ENCODE measurements around the gene SLC7A14.

Gene SLC7A14

DNA sequence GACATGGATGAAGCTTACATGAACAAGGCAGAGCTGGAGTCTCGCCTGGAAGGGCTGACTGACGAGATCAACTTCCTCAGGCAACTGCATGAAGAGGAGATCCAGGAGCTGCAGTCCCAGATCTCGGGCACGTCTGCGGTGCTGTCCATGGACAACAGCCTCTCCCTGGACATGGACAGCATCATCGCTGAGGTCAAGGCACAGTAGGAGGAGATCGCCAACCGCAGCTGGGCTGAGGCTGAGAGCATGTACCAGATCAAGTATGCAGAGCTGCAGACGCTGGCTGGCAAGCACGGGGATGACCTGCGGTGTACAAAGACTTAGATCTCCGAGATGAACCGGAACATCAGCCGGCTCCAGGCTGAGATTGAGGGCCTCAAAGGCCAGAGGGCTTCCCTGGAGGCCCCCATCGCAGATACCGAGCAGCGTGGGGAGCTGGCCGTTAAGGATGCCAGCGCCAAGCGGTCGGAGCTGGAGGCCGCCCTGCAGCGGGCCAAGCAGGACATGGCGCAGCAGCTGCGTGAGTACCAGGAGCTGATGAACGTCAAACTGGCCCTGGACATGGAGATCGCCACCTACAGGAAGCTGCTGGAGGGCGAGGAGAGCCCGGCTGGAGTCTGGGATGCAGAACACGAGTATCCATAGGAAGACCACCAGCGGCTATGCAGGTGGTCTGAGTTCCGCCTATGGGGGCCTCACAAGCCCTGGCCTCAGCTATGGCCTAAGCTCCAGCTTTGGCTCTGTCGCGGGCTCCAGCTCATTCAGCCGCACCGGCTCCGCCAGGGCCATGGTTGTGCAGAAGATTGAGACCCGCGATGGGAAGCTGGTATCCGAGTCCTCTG is 89.6 kb downstream of the SLC7A14 start:
- no peak for DNase-seq

DNA sequence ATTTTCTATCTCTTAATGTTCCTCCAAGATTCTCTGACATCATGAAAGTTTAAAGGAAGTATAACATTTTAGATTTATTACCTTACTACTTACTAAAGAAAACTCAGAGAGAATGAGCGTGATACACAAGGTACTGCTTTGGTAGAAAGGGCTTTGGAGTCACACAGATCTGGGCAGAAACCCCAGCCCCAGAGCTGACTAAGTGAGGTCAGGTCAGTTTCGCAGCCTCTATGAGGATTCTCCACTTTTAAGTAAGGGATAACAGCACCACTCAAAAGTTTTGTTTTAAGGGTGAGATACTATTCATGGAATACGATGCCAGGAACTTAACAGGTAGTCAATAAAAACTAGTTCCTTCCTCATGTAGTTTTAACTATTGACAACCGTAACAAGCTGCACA is 91.1 kb downstream of the SLC7A14 start:
- no peak for DNase-seq

DNA sequence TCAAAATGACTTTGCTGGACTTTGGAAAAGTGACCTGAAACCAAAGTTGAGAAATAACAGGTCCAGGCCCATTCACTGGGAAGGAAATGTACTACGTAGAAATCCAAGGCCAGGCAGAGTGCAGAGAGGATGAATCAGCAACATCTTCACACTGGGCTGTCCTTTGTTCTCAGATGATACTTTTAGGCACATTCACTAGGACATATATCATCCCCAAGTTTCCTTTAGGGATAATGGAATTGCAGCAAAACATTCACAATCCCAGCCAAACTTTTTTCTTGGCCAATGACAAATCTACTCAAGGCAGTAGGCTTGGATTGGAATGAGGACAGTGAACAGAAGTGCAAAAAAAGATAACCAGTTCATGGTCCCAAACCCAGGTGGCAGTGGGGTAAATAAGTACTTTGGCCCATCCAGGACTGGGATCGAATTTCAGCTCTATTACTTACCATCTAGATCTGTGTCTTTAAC is 92.1 kb downstream of the SLC7A14 start:
- no peak for DNase-seq

DNA sequence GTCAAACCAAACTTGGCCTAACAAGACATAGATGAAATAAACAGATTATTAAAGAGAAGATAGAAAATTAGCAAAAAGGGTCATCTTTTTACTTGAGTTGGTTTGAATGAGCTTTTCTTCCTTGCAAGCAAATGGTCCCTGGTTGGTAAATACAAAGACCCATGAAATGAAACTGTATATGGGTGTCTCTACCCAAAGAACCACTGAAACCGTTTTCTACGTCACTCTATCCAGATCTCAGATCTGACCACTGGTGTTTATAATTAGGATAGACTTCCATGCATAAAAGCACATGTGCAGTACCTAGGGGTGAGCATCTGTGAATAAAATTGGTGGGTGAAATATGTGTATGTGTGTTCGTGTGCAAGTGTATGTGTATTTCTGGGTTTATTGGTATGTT is 94.0 kb downstream of the SLC7A14 start:
- no peak for DNase-seq

DNA sequence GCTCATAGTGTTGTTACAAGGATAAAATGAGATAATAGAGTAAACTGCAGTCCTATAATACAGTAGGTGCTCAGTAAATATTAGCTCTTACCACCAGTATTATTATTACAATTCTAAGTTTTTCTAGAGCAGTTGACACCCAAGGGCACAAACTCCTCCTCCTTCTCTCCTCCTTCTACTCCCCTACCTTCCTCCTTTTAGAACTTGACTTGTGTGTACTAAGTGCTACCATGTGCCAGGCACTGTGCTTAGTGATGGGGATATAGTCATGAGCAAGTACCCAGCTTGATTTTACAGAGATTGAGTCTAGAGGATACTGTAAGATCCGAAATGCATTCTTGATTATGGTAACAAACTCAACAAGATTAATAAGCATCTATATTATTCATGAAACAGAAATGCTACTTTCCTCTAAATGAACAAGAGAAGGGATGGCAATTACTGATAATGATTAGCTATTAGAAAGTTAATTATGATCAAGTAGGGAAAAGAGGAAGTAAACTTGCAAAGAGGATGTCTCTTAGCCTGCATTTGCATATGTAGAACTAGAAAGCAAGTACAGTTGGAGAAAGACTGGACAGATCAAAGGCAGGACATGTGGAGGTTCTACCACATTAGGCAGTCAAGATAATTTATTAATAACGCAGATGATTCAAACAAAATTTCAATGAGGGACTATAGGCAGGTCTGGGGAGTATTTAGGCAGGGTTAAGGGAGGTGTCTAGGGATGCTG is 94.9 kb downstream of the SLC7A14 start:
- no peak for DNase-seq

DNA sequence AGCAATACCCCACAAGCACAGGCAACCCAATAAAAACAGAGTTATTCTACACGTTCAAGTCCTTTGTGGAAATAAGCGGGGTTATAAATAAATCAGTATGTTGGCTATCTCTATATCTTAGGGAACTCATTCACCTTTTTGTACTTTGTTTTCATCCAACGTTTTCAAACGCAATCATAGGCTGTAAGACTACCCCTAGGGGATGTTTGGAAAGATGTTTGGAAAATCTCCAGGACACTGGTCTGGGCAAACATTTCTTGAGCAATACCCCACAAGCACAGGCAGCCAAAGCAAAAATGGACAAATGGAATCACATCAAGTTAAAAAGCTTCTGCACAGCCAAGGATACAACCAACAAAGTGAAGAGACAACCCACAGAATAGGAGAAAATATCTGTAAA is 97.1 kb downstream of the SLC7A14 start:
- no peak for DNase-seq

DNA sequence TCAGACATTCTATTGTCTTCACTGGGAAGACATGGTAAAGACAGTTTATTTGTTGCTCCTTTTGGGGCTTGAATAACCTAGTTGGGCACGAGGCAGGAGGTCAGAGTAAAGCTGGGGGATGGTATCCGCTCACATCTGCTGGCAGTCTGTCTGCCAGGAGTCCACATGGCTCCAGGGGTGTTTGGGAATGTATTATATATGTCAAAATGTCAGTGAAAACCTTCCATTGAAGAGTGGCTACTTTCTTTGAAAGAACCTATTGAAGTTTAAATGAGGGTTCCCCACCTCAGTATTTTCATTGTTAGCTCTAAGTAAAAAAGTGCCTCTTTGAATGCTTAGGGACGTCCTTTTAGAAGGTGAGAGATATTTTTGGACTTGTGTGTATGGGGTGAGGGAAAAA is 98.8 kb downstream of the SLC7A14 start:
- DNase-seq: no peak

DNA sequence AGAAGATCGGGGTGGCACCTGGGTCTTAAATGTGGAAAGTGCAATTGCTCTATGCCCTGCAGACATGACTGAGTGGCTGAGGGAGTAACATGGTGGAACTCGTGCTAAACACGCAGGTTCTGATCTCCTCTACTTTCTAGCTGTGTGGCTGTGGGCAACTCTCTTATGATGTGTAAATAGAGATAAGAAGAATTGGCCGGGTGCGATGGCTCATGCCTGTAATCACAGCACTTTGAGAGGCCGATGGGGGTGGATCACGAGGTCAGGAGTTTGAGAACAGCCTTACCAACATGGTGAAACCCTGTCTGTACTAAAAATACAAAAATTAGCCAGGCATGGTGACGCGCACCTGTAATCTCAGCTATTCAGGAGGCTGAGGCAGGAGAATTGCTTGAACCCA is 99.5 kb downstream of the SLC7A14 start:
- DNase-seq: no peak

DNA sequence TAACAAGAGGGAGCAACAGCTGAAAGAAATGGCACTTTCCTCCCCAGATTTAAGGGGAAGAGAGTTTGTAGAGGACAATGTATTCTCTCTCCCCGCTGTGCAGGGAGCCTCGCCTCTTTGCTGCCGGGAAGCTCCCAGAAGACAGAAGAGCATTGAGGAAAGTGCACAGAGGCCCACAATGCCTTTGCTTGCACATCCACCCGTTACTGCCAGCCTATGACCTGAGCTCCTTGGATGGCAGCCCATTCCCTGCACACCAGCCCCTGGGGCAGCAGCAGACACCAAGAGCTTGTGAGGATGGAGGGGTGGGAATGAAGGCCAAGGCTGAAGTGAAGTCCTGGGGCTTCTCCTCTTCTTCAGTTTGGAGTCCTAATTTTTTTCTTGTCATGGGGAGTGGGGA is 100.2 kb downstream of the SLC7A14 start:
- no peak for DNase-seq

DNA sequence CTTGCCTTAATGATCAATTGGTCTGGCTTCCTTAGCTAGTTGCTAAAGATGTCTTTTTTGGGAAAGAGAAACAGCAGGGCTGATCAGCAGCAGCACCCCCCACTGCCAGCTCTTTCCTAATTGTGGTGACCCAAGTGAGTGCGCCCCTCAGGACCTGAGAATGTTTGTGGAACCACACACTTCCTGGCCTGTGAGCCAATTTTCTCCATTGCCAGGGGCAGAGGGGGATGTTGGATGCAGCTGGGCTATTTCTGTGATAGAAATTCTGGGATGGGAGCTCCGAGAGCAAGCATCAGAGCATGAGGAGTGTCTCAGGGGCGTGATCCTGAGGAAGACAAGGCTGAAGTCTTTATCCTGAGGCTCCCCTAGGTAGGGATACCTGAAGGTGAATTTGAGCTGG is 100.6 kb downstream of the SLC7A14 start:
- no peak for DNase-seq

DNA sequence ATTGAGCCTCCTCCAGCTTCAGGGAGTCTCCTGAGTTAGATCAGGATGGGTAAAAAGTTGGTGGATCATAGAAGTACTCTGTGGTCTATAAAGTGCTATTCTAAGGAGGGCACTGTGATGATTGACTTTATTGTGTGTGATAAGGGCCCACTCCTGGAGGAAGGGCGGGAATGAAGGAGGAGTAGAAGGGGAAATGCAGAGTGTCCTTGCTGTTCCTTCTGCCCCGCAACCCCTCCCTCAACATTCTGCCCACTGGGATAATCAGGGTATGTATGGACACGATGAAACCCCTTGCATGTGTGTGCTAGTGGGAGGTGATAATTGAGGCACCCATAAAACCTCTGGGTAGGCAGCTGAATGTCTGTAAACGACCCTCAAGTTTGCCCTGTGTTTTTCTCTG is 101.0 kb downstream of the SLC7A14 start:
- no peak for DNase-seq

DNA sequence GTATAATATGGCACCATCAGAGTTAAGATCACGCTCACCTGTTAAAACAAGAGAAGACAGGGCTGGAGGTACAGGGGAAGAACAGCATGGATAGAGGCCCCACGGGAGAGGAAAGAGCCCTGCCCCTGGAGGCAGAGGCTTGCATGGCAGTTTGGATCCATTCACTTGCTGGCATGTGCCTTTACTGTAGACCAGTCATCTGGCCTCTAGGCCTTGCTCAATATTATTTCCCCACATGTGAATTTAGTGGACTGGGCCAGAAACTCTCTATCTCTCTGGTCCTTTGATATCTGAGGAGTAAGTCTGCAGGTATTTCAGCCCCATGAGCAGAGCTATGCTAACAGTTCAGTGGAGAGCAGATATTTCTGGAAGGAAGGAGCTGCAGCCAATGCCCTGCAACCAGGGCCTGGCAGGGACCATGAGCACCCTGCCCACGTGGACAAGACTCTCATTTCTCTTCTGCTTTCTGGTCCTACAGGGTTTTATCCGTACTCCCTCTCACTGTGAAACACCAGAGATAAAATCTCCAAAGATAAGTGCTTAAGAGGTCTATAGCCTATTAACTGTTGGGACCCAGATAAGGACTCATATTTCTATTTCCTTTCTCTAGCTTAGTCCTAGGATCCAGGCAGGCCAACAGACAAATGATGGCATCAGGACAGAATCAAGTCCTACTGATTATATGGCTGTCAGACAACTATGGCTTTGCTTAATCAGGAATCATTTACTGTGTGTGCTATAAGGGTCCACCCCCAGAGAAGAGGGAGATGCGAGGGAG is 102.2 kb downstream of the SLC7A14 start:
- DNase-seq: no peak

DNA sequence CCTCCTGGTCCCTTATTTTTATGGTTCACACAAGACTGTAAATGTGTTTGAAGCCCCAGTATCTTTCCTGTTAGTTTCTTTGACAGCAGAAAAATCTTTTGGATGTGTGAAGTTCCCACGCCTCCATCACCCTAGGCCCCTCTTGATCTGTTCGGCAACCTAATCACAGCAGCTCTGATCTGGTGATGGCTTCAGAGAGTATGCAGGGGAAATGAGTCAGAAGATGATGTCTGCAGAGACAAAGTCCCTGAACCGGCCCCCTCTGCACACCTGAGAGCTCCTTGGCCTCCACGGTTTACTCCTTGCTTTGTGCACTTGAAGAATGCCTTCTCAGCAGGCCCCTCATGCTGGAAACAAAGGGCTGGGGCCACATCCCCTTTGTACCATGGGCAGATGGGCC is 103.7 kb downstream of the SLC7A14 start:
- DNase-seq: no peak

DNA sequence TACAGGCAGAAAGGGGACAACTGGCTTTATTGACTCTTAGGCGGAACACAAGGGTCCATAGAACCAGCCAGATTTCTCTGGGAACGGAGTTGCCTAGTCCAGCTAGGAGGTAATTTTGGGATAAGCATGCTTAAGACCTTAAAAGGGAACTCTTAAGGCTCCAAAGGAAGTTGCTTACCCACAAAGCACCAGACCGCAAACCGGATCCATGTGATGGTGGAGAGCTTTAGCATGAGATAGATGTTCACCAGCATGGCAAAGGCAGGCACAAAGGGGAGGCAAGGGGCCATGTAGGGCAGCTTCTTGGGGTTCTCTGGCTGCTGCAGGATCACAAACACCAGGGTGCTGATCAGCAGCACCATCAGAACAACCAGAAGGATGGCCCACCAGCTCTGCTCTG is 105.8 kb downstream of the SLC7A14 start:
- no peak for DNase-seq

DNA sequence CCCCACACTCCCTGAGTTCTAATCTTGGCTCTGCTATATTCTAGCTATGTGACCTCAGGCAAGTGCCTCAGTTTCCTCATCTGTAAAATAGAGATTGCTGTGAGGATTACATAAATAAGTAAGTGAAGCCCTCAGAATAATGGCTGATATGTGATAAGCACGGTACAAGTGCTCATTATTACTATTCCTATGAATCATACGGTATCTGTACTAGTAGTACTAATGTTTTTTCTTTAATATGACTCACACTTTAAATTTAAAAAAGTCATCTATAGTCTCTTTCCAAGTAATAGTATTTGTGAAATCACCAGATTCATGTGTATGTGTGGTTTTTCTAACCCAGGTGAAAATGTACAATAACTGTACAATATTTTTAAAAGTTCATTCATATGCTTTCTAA is 108.5 kb downstream of the SLC7A14 start:
- DNase-seq: no peak

DNA sequence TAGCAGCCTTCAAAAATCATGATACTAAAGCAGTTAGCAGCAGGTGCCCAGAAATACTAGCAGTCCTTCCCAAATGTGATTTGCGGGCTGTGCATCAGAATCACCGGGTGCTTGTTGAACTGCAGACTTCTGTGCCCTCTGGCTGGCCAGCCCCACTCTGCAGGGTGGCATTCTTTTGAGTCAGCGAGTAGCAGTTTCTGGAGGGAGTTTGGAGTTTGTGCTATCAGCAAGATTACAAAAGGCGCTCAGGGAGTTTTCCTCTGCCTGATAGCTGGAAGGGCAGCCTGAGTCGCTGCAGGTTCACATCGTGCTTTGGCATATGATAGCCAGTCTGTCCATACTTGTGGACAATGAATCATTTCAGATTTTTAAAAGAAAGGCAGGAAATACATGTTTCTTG is 109.6 kb downstream of the SLC7A14 start:
- no peak for DNase-seq

DNA sequence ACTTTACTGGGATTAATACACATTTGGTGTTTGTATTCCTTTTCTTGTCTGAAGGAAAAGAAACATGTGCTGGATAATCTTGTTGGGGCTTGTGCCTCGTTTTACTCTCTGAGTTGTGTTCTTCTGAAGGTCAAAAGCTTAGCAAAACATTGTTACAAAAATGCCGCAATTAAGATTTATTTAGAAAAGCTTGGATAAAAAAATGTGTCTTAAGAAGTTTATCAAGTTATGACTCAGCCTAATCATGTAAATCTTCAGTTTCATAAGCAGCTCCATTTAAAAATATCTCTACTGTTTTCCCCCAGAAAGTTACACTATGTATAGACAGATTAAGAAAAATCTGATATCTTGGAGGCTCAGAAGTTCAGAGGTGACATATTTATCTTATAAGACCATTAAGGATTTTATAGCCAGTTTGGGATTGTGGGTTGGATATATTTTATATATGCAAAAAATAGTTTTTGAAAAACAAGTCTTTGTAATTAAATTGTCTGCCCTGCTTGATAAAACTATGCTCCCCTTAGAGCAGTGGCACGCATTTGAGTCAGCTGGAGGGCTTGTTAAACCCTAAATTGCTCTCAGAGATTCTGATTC is 110.7 kb downstream of the SLC7A14 start:
- no peak for DNase-seq

DNA sequence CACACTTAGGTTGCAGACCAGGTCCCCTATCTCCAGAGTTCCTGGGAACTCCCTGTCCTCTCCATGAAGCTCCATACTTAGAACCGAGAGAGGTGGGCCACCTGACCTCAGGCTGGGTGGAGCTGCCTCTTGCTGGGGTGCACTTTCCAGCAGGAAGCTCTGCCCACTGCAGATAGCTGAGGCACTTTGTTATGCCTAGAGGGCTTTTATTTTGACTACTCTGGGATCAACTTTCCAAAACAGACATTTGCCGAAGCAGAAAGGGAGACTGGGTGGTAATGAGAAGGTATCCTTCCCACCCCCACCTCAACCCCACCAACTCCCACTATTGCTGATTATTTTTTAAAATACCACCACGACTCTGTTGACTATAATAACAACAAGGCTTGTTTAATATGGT is 112.5 kb downstream of the SLC7A14 start:
- DNase-seq: no peak

DNA sequence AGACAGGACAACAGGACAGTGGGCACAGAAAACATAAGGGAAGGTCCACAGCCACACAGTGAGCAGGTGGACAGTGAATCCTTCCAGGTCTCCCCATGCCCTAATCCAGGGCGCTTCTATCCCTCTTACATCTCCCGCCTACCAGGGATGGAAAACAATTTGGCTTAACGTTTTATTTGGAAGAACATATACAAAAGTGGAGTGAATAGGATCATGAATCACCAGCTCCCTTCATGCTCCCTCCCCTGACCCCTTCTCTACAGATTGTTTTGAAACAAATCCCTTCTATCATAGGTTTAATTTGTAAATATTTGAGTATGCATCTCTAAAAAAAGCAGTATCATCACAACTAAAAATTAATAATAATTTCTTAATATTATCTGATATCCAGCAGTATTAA is 114.7 kb downstream of the SLC7A14 start:
- DNase-seq: no peak

DNA sequence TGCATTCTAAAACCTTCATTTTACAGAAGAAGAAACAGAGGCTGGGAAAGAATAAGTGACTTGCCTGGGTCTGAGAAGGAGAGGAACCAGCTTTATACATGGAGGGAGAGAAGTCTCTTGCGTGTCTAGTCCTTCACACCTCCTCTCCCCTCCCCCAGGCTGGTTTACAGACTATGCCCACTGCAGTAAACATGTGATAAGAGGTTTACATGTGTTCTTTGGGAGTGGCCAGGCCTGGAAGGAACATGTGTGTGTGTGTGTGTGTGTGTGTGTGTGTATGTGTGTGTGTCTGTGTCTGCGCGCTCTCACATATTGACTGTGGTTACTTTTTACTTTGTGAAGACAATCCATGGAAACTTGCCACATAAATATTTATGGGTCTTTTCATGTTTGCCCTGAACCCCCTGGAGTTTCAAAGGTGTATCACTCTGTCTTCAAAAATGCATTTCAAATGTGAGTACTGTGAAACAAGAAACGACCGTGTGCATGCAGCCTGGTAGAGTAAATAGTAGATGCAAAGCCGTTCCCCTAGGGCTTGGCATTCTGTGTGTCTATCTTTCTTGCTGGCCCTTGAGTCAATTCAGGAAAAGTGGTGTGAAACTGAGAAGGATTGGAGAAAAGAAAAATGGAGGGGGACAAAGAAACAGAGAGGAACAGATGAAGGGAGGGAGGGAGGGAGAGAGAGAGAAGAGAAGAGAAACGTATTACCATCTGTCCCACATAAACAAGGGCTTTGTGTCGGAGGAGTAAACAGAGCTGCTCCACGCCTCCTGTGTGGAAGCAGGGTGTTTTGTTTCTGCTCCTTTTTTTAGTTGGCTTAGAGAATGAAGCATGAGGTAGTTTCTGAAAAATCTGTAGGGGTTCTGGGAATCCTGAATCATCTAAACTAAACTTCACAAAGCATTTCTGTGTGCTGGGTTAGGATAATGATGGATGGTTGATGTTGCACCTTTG is 115.5 kb downstream of the SLC7A14 start:
- no peak for DNase-seq

DNA sequence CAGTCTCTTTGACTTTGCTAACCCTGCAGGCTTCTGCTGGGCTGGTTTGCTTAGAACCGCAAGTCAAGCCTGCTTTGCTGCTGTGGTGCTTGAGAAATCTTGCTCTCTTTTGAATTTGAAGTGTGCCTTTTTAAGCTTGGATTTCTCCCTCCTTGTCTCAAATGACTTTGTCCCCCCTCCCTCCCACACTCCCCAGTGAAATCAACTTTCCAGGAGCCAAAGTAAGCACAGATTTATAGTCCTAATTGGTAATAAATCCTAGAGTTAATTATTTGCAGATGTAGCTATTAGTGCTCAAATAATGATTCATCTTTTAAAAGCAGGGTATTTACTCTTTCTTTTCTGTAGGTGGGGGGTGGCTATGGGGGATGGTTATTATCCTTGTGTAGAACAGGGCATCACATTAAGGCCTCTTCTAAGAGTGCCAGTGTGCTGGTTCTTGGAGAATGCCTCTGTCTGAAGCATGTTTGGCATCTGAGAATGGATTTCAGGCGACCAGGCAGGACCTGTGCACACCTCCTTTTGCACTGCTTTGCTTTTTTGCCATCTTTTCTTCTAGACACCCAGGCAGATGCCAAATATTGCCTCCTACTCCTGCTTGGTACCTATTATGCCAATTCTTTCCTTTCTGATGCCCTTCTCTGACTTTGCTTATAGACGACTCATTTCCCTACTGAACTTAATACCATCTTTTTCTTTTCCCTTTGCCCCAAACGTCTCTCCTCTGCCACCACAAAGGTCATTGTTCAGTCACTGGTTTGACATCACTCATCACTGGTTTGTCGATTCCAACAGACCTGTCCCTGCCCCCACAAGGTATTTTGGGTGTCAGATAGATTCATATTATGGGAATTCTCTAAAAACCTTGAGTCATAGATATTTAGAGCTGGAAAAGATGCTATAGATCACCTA is 116.5 kb downstream of the SLC7A14 start:
- peak; percentile 39 to 61 for DNase-seq

Measured in NCI-H187 (cell line).